ENCODE results near the gene ACER1.
A peak's percentile ranks its signal among the peaks of the same experiment; 100 is the strongest.
"Not testable (repeated sequence)": the region's sequence is repeated elsewhere in the genome, so short reads cannot be mapped to it uniquely, and the experiment has no call there.

ACER1 gene

GRCh38 chr19:6374161-6374709 lies 40.8 kb upstream of the ACER1 start:
- peak overlapping the region in 1 of 2 donors; percentile 59 for H3K9ac ChIP-seq (ENCODE audit: low read depth in 1 of 2, low read length in 2 of 2)
- peak overlapping the region in 1 of 2 donors; percentile 60 for H3K4me3 ChIP-seq (ENCODE audit: low read depth in 1 of 2, low read length in 2 of 2)

DNA sequence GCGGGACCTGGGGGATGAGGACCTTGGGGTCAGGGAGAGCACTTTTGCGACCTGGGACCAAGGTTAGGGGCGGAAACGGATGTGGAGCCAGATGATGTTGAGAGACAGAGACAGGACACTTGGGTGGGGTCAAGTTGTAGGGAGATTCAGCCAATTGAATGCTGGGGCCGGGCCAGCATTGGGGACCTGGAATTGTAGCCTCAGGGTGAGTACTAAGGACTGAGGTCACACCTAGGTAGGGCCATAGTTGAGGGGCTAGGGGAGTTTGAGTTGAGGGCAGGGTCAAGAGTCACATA lies 40.3 kb upstream of the ACER1 start:
- no peaks in the 10 kb centered on the region for H3K27me3 ChIP-seq (ENCODE audit: control insufficient read depth in 1 of 2, insufficient read depth in 2 of 2, low read length in 2 of 2)
- peaks cover 0 to 19% of the 10 kb centered on the region in 2 donors for H3K36me3 ChIP-seq (ENCODE audit: control insufficient read depth in 1 of 2, insufficient read depth in 2 of 2, low read length in 2 of 2)
- H3K4me1 ChIP-seq (ENCODE audit: control insufficient read depth in 1 of 2, insufficient read depth in 2 of 2, low read length in 2 of 2), result peaks cover 7 to 14% of the 10 kb centered on the region in 2 donors
- H3K4me3 ChIP-seq (ENCODE audit: low read depth in 1 of 2, low read length in 2 of 2), result peak overlapping the region; percentile 60 to 67
- H3K27ac ChIP-seq (ENCODE audit: low read depth, low read length), result no peak overlapping the region
- no peaks in the 10 kb centered on the region for H3K9me3 ChIP-seq (ENCODE audit: control insufficient read depth in 1 of 2, low read length in 2 of 2)
- H3K9ac ChIP-seq (ENCODE audit: low read depth in 1 of 2, low read length in 2 of 2), result peak overlapping the region; percentile 15 to 59

More at GRCh38 chr19:6374161-6374709, 40.8 kb upstream of the ACER1 start:
- Histone ChIP-seq H3K27me3 (ENCODE audit: control insufficient read depth in 1 of 2, insufficient read depth in 2 of 2, low read length in 2 of 2) (no peaks in the 10 kb centered on the region), H3K27ac (ENCODE audit: low read depth, low read length) (no peak overlapping the region), H3K9me3 (ENCODE audit: control insufficient read depth in 1 of 2, low read length in 2 of 2) (no peaks in the 10 kb centered on the region), H3K4me1 (ENCODE audit: control insufficient read depth in 1 of 2, insufficient read depth in 2 of 2, low read length in 2 of 2) (peaks cover 7 to 14% of the 10 kb centered on the region in 2 donors), H3K36me3 (ENCODE audit: control insufficient read depth in 1 of 2, insufficient read depth in 2 of 2, low read length in 2 of 2) (peaks cover 0 to 19% of the 10 kb centered on the region in 2 donors)

DNA sequence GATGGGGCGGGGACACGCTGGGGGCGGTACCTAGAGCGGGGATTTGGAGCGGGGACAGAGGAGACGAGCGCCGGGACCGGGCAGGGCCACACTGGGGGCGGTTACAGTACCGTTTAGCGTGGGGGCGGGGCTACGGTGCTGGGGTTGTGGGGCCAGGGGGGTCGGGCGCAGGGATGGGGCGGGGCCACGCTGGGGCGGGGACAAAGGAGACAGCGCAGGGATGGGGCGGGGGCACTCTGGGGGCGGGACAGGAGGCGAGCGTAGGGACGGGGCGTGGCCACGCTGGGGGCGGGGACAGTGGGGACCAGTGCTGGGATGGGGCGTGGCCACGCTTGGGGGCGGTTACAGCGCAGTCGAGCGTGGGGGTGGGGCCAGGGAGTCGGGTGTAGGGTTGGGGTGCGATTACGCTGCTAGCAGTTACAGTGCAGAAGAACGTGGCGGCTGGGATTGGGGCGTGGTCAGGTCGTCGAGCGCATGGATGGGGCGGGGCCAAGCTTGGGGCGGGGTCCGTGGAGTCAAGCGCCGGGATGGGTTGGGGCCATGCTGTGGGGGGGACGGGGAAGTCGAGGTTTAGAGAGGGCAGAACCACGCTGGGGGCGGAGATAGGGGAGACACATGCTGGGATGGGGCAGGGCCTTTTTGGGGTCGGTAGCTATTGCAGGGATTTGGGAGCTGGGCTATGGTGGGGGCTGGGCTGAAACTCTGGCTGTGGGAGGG lies 39.8 kb upstream of the ACER1 start:
- Histone ChIP-seq H3K4me1 (ENCODE audit: control insufficient read depth in 1 of 2, insufficient read depth in 2 of 2, low read length in 2 of 2) (peaks cover 7 to 14% of the 10 kb centered on the region in 2 donors), H3K9ac (ENCODE audit: low read depth in 1 of 2, low read length in 2 of 2) (peak overlapping the region; percentile 77 to 89), H3K27ac (ENCODE audit: low read depth, low read length) (peak overlapping the region; percentile 100), H3K27me3 (ENCODE audit: control insufficient read depth in 1 of 2, insufficient read depth in 2 of 2, low read length in 2 of 2) (no peaks in the 10 kb centered on the region), H3K36me3 (ENCODE audit: control insufficient read depth in 1 of 2, insufficient read depth in 2 of 2, low read length in 2 of 2) (peaks cover 0 to 20% of the 10 kb centered on the region in 2 donors), H3K4me3 (ENCODE audit: low read depth in 1 of 2, low read length in 2 of 2) (peak overlapping the region; percentile 84 to 87), H3K9me3 (ENCODE audit: control insufficient read depth in 1 of 2, low read length in 2 of 2) (no peaks in the 10 kb centered on the region)

GRCh38 chr19:6372594-6373095 lies 39.2 kb upstream of the ACER1 start, which contains the start of gene ALKBH7:
TSS of gene ALKBH7 (plus strand) at chr19:6372794. CDS start at chr19:6372821, 27 bp downstream.
- Histone ChIP-seq H3K9ac (ENCODE audit: low read depth in 1 of 2, low read length in 2 of 2) (peak within 1 kb of the TSS; percentile 77 to 89), H3K27ac (ENCODE audit: low read depth, low read length) (peak within 1 kb of the TSS; percentile 100), H3K4me1 (ENCODE audit: control insufficient read depth in 1 of 2, insufficient read depth in 2 of 2, low read length in 2 of 2) (peaks cover 7 to 14% of the 10 kb centered on the region in 2 donors), H3K36me3 (ENCODE audit: control insufficient read depth in 1 of 2, insufficient read depth in 2 of 2, low read length in 2 of 2) (peaks cover 0 to 26% of the 10 kb centered on the region in 2 donors), H3K4me3 (ENCODE audit: low read depth in 1 of 2, low read length in 2 of 2) (peak within 1 kb of the TSS; percentile 84 to 87), H3K27me3 (ENCODE audit: control insufficient read depth in 1 of 2, insufficient read depth in 2 of 2, low read length in 2 of 2) (no peaks in the 10 kb centered on the region), H3K9me3 (ENCODE audit: control insufficient read depth in 1 of 2, low read length in 2 of 2) (no peaks in the 10 kb centered on the region)

DNA sequence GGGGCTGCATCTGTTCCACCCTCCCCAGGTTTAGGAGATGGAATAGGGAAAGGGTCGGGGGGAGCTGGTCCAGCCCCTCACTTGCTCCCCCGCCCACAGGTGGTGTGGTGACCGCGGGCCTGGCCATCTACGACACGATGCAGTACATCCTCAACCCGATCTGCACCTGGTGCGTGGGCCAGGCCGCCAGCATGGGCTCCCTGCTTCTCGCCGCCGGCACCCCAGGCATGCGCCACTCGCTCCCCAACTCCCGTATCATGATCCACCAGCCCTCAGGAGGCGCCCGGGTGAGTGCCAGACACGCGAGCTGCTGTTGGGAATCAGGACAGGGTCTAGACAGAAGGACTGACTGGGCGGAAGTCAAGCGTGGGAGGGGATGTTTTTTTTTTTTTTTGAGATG lies 30.9 kb upstream of the ACER1 start:
- H3K27me3 ChIP-seq (ENCODE audit: control insufficient read depth in 1 of 2, insufficient read depth in 2 of 2, low read length in 2 of 2), result no peaks in the 10 kb centered on the region
- H3K4me3 ChIP-seq (ENCODE audit: low read depth in 1 of 2, low read length in 2 of 2), result no peak overlapping the region
- H3K4me1 ChIP-seq (ENCODE audit: control insufficient read depth in 1 of 2, insufficient read depth in 2 of 2, low read length in 2 of 2), result peaks cover 4 to 6% of the 10 kb centered on the region in 2 donors
- H3K27ac ChIP-seq (ENCODE audit: low read depth, low read length), result no peak overlapping the region
- no peaks in the 10 kb centered on the region for H3K9me3 ChIP-seq (ENCODE audit: control insufficient read depth in 1 of 2, low read length in 2 of 2)
- no peak overlapping the region for H3K9ac ChIP-seq (ENCODE audit: low read depth in 1 of 2, low read length in 2 of 2)
- peaks cover 10 to 34% of the 10 kb centered on the region in 2 donors for H3K36me3 ChIP-seq (ENCODE audit: control insufficient read depth in 1 of 2, insufficient read depth in 2 of 2, low read length in 2 of 2)

GRCh38 chr19:6362351-6362801 lies 29.0 kb upstream of the ACER1 start:
- no peak overlapping the region for H3K27ac ChIP-seq (ENCODE audit: low read depth, low read length)
- H3K4me3 ChIP-seq (ENCODE audit: low read depth in 1 of 2, low read length in 2 of 2), result peak overlapping the region; percentile 76 to 77
- H3K9ac ChIP-seq (ENCODE audit: low read depth in 1 of 2, low read length in 2 of 2), result peak overlapping the region; percentile 80
- H3K27me3 ChIP-seq (ENCODE audit: control insufficient read depth in 1 of 2, insufficient read depth in 2 of 2, low read length in 2 of 2), result no peaks in the 10 kb centered on the region
- peaks cover 10 to 15% of the 10 kb centered on the region in 2 donors for H3K36me3 ChIP-seq (ENCODE audit: control insufficient read depth in 1 of 2, insufficient read depth in 2 of 2, low read length in 2 of 2)
- peaks cover 4 to 6% of the 10 kb centered on the region in 2 donors for H3K4me1 ChIP-seq (ENCODE audit: control insufficient read depth in 1 of 2, insufficient read depth in 2 of 2, low read length in 2 of 2)
- H3K9me3 ChIP-seq (ENCODE audit: control insufficient read depth in 1 of 2, low read length in 2 of 2), result no peaks in the 10 kb centered on the region

GRCh38 chr19:6362027-6362350 lies 28.6 kb upstream of the ACER1 start:
- peaks cover 10 to 13% of the 10 kb centered on the region in 2 donors for H3K36me3 ChIP-seq (ENCODE audit: control insufficient read depth in 1 of 2, insufficient read depth in 2 of 2, low read length in 2 of 2)
- peak overlapping the region; percentile 42 for H3K27ac ChIP-seq (ENCODE audit: low read depth, low read length)
- peak overlapping the region; percentile 76 to 77 for H3K4me3 ChIP-seq (ENCODE audit: low read depth in 1 of 2, low read length in 2 of 2)
- H3K4me1 ChIP-seq (ENCODE audit: control insufficient read depth in 1 of 2, insufficient read depth in 2 of 2, low read length in 2 of 2), result peaks cover 4 to 6% of the 10 kb centered on the region in 2 donors
- H3K9ac ChIP-seq (ENCODE audit: low read depth in 1 of 2, low read length in 2 of 2), result peak overlapping the region; percentile 80
- H3K9me3 ChIP-seq (ENCODE audit: control insufficient read depth in 1 of 2, low read length in 2 of 2), result no peaks in the 10 kb centered on the region
- H3K27me3 ChIP-seq (ENCODE audit: control insufficient read depth in 1 of 2, insufficient read depth in 2 of 2, low read length in 2 of 2), result no peaks in the 10 kb centered on the region

DNA sequence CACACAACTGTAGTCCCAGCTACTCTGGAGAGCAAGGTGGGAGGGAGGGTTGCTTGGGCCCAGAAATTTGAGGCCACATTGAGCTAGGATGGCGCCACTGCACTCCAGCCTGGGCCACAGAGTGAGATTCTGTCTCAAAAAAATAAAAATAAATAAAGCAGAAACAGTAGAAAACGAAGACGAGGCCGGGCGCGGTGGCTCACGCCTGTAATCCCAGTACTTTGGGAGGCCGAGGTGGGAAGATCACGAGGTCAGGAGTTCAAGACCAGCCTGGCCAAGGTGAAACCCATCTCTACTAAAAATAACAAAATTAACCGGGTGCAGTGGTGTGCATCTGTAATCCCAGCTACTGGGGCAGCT lies 27.4 kb upstream of the ACER1 start:
- not testable (repeated sequence) for H3K27ac ChIP-seq (ENCODE audit: low read depth, low read length); H3K4me1 ChIP-seq (ENCODE audit: control insufficient read depth in 1 of 2, insufficient read depth in 2 of 2, low read length in 2 of 2); H3K9ac ChIP-seq (ENCODE audit: low read depth in 1 of 2, low read length in 2 of 2); H3K9me3 ChIP-seq (ENCODE audit: control insufficient read depth in 1 of 2, low read length in 2 of 2); H3K27me3 ChIP-seq (ENCODE audit: control insufficient read depth in 1 of 2, insufficient read depth in 2 of 2, low read length in 2 of 2); H3K36me3 ChIP-seq (ENCODE audit: control insufficient read depth in 1 of 2, insufficient read depth in 2 of 2, low read length in 2 of 2)
- H3K4me3 ChIP-seq (ENCODE audit: low read depth in 1 of 2, low read length in 2 of 2), result peak overlapping the region; percentile 76 to 77

GRCh38 chr19:6360445-6360844 lies 27.0 kb upstream of the ACER1 start:
- not testable (repeated sequence) for H3K9ac ChIP-seq (ENCODE audit: low read depth in 1 of 2, low read length in 2 of 2); H3K27ac ChIP-seq (ENCODE audit: low read depth, low read length); H3K36me3 ChIP-seq (ENCODE audit: control insufficient read depth in 1 of 2, insufficient read depth in 2 of 2, low read length in 2 of 2); H3K27me3 ChIP-seq (ENCODE audit: control insufficient read depth in 1 of 2, insufficient read depth in 2 of 2, low read length in 2 of 2); H3K4me3 ChIP-seq (ENCODE audit: low read depth in 1 of 2, low read length in 2 of 2); H3K4me1 ChIP-seq (ENCODE audit: control insufficient read depth in 1 of 2, insufficient read depth in 2 of 2, low read length in 2 of 2); H3K9me3 ChIP-seq (ENCODE audit: control insufficient read depth in 1 of 2, low read length in 2 of 2)

GRCh38 chr19:6359568-6360341 lies 26.3 kb upstream of the ACER1 start:
- H3K27me3 ChIP-seq (ENCODE audit: control insufficient read depth in 1 of 2, insufficient read depth in 2 of 2, low read length in 2 of 2), result no peaks in the 10 kb centered on the region
- peaks cover 0 to 4% of the 10 kb centered on the region in 2 donors for H3K36me3 ChIP-seq (ENCODE audit: control insufficient read depth in 1 of 2, insufficient read depth in 2 of 2, low read length in 2 of 2)
- no peak overlapping the region for H3K27ac ChIP-seq (ENCODE audit: low read depth, low read length)
- H3K9ac ChIP-seq (ENCODE audit: low read depth in 1 of 2, low read length in 2 of 2), result no peak overlapping the region
- peaks cover 4 to 6% of the 10 kb centered on the region in 2 donors for H3K4me1 ChIP-seq (ENCODE audit: control insufficient read depth in 1 of 2, insufficient read depth in 2 of 2, low read length in 2 of 2)
- no peaks in the 10 kb centered on the region for H3K9me3 ChIP-seq (ENCODE audit: control insufficient read depth in 1 of 2, low read length in 2 of 2)
- H3K4me3 ChIP-seq (ENCODE audit: low read depth in 1 of 2, low read length in 2 of 2), result no peak overlapping the region

Data from duodenal mucosa (tissue), 2 donors.